A549 (cell line): ENCODE data around the gene CEP128.

ENCODE experiments used
- CEBPB ChIP-seq, 2 experiments: fragments of >200 bp in 1 of 2; sonication (Bioruptor Twin) in 1 of 2; formaldehyde crosslinking in 1 of 2; IDR thresholded peaks; 2 replicates each; pipeline ENCODE4 v1.6.1; 2012 to 2016
- CTCF ChIP-seq: fragments of >200 bp; sonication (Bioruptor Twin); formaldehyde crosslinking; IDR thresholded peaks from 3 replicates; pipeline ENCODE4 v1.5.1; 2016
- EHMT2 ChIP-seq: fragments of 200-600 bp; sonication (generic); IDR thresholded peaks from 2 replicates; pipeline ENCODE4 v1.6.1; 2016; ENCODE audit warnings: antibody characterized with exemption, low read depth, mild to moderate bottlenecking, moderate library complexity
- ELK1 ChIP-seq: fragments of 150-350 bp; IDR thresholded peaks from 2 replicates; pipeline ENCODE4 v1.6.1; 2014; ENCODE audit warnings: low read depth, mild to moderate bottlenecking, low read length
- EP300 ChIP-seq, 2 experiments: fragments of >200 bp; sonication (Bioruptor Twin); formaldehyde crosslinking; IDR thresholded peaks; 2 replicates in 1 of 2; 3 replicates in 1 of 2; pipeline ENCODE4 v1.6.1; 2016 to 2017
- FOSL2 ChIP-seq, 2 experiments: fragments of 450-650 bp in 1 of 2; fragments of >200 bp in 1 of 2; sonication (Bioruptor Twin) in 1 of 2; formaldehyde crosslinking; IDR thresholded peaks; 2 replicates each; pipeline versions ENCODE4 v1.5.0 to v1.6.1; 2016 to 2020; ENCODE audit warnings: mild to moderate bottlenecking in 1 of 2, moderate library complexity in 1 of 2
- JUNB ChIP-seq: fragments of >200 bp; sonication (Bioruptor Twin); formaldehyde crosslinking; IDR thresholded peaks from 2 replicates; pipeline ENCODE4 v1.6.1; 2016
- POLR2A ChIP-seq: IDR thresholded peaks from 2 replicates; pipeline ENCODE4 v1.6.1; 2012; ENCODE audit warnings: mild to moderate bottlenecking, low read length
- RCOR1 ChIP-seq: fragments of 150-350 bp; IDR thresholded peaks from 2 replicates; pipeline ENCODE4 v1.6.1; 2014; ENCODE audit warnings: antibody characterized with exemption, low read length, low read depth
- SMC3 ChIP-seq: fragments of >200 bp; sonication (Bioruptor Twin); formaldehyde crosslinking; IDR thresholded peaks from 3 replicates; pipeline ENCODE4 v1.6.1; 2018; ENCODE audit warnings: inconsistent platforms
- TF ChIP-seq, protein P1 (sequence below): fragments of 200-600 bp; sonication (generic); IDR thresholded peaks from 2 replicates; pipeline ENCODE4 v1.6.1; 2016; ENCODE audit warnings: antibody characterized with exemption, mild to moderate bottlenecking, moderate library complexity
- TF ChIP-seq, protein P2 (sequence below): fragments of 450-650 bp; IDR thresholded peaks from 2 replicates; pipeline ENCODE4 v1.6.1; 2014; ENCODE audit warnings: antibody characterized with exemption

- TF ChIP-seq SMC3 (no peak), POLR2A (no peak), RCOR1 (no peak), FOSL2 (IDR thresholded peaks at IDR 0.05) (no peak), FOSL2 (CRISPR knock-in tag; IDR thresholded peaks at IDR 0.05) (no peak), EP300 (IDR thresholded peaks at IDR 0.05) (no peak), CEBPB (IDR thresholded peaks at IDR 0.05) (no peak), JUNB (no peak), CTCF (no peak), ELK1 (no peak), EHMT2 (no peak)
- TF ChIP-seq, protein P1, sequence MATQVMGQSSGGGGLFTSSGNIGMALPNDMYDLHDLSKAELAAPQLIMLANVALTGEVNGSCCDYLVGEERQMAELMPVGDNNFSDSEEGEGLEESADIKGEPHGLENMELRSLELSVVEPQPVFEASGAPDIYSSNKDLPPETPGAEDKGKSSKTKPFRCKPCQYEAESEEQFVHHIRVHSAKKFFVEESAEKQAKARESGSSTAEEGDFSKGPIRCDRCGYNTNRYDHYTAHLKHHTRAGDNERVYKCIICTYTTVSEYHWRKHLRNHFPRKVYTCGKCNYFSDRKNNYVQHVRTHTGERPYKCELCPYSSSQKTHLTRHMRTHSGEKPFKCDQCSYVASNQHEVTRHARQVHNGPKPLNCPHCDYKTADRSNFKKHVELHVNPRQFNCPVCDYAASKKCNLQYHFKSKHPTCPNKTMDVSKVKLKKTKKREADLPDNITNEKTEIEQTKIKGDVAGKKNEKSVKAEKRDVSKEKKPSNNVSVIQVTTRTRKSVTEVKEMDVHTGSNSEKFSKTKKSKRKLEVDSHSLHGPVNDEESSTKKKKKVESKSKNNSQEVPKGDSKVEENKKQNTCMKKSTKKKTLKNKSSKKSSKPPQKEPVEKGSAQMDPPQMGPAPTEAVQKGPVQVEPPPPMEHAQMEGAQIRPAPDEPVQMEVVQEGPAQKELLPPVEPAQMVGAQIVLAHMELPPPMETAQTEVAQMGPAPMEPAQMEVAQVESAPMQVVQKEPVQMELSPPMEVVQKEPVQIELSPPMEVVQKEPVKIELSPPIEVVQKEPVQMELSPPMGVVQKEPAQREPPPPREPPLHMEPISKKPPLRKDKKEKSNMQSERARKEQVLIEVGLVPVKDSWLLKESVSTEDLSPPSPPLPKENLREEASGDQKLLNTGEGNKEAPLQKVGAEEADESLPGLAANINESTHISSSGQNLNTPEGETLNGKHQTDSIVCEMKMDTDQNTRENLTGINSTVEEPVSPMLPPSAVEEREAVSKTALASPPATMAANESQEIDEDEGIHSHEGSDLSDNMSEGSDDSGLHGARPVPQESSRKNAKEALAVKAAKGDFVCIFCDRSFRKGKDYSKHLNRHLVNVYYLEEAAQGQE, result no peak
- TF ChIP-seq, protein P2, sequence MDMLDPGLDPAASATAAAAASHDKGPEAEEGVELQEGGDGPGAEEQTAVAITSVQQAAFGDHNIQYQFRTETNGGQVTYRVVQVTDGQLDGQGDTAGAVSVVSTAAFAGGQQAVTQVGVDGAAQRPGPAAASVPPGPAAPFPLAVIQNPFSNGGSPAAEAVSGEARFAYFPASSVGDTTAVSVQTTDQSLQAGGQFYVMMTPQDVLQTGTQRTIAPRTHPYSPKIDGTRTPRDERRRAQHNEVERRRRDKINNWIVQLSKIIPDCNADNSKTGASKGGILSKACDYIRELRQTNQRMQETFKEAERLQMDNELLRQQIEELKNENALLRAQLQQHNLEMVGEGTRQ, result no peak
These were observed 47.3 kb upstream of the CEP128 start for GRCh38 chr14:80988735-80989429.
